HG03196 (cell line): ENCODE measurements around the gene RNF224.
A peak's percentile ranks its signal among the peaks of the same experiment; 100 is the strongest.

ENCODE experiments used
- ATAC-seq: cut with Tn5 transposase; IDR thresholded peaks from one replicate; pipeline ENCODE4 v1.9.1; 2021; ENCODE audit not compliant: unreplicated experiment

RNF224 gene

GRCh38 chr9:137270929-137271695 is 43.8 kb downstream of the RNF224 start:
- no peak for ATAC-seq

- ATAC-seq = no peak
Observed at GRCh38 chr9:137271696-137272076, 44.4 kb downstream of the RNF224 start.

- no peak for ATAC-seq
Observed at GRCh38 chr9:137272241-137273094, 45.2 kb downstream of the RNF224 start.

- no peak for ATAC-seq
Observed at GRCh38 chr9:137273095-137273490, 45.8 kb downstream of the RNF224 start.

- ATAC-seq = no peak
Observed at GRCh38 chr9:137273611-137274320, 46.5 kb downstream of the RNF224 start.

GRCh38 chr9:137275203-137275587 is 47.9 kb downstream of the RNF224 start:
- no peak for ATAC-seq

- ATAC-seq = no peak
Observed at GRCh38 chr9:137275588-137276472, 48.5 kb downstream of the RNF224 start.

GRCh38 chr9:137276473-137277328 is 49.4 kb downstream of the RNF224 start:
- ATAC-seq = no peak

GRCh38 chr9:137277329-137278041 is 50.2 kb downstream of the RNF224 start, which contains the start of gene TOR4A:
Gene TOR4A, plus strand, starts transcription at chr9:137277726. Its CDS starts 964 bp downstream, at chr9:137278690.
- peak; percentile 66 for ATAC-seq

GRCh38 chr9:137278061-137278701 is 50.9 kb downstream of the RNF224 start:
- no peak for ATAC-seq
